HEK293 (cell line): ENCODE data around the gene FBXL7.

Source experiments
- CTCF ChIA-PET: fragments of 350-600 bp; formaldehyde crosslinking; extraction: SDS; loops from one replicate; lab custom pipeline; 2021; ENCODE audit warnings: antibody characterized with exemption; lab: Yijun Ruan, JAX
- POLR2A ChIA-PET: fragments of 300-600 bp; formaldehyde crosslinking; extraction: SDS; loops from one replicate; lab custom pipeline; 2020; ENCODE audit warnings: antibody characterized with exemption, inconsistent platforms; lab: Yijun Ruan, JAX
- H3K27ac ChIP-seq: fragments of 200-500 bp; sonication (Bioruptor generic); 2 replicates; pipeline ENCODE4 v1.5.1; 2014; ENCODE audit warnings: low read depth, low read length, control low read depth, inconsistent platforms; ENCODE audit errors: extremely low read depth
- H3K36me3 ChIP-seq, 2 experiments: fragments of 200-500 bp in 1 of 2; sonication (Bioruptor generic) in 1 of 2; 1 replicate in 1 of 2; 2 replicates in 1 of 2; pipeline ENCODE4 v1.5.1; 2014 to 2017; ENCODE audit warnings: inconsistent platforms in 2 of 2, low read length in 2 of 2; ENCODE audit not compliant: control insufficient read depth in 2 of 2, insufficient read depth in 1 of 2
- H3K4me1 ChIP-seq: fragments of 200-500 bp; sonication (Bioruptor generic); 2 replicates; pipeline ENCODE4 v1.5.1; 2014; ENCODE audit warnings: mild to moderate bottlenecking, low read length, inconsistent platforms; ENCODE audit not compliant: control insufficient read depth, insufficient read depth
- H3K4me3 ChIP-seq: 2 replicates; pipeline ENCODE4 v1.5.1; 2011; ENCODE audit warnings: low read depth, mild to moderate bottlenecking, control low read depth, low read length, moderate library complexity
- H3K9me3 ChIP-seq: fragments of 200-500 bp; sonication (Bioruptor generic); 2 replicates; pipeline ENCODE4 v1.5.1; 2014; ENCODE audit warnings: low read depth, low read length, inconsistent platforms; ENCODE audit not compliant: control insufficient read depth, insufficient read depth
- GFI1B ChIP-seq: fragments of 450-650 bp; formaldehyde crosslinking; IDR thresholded peaks from 2 replicates; pipeline ENCODE4 v1.5.1; 2016; ENCODE audit warnings: missing biosample characterization, missing genetic modification characterization
- HOXA7 ChIP-seq: sonication (generic); formaldehyde crosslinking; IDR thresholded peaks from 2 replicates; pipeline ENCODE4 v1.8.1; 2022; ENCODE audit warnings: missing genetic modification reagents, borderline replicate concordance
- KLF17 ChIP-seq: fragments of 450-650 bp; formaldehyde crosslinking; IDR thresholded peaks from 2 replicates; pipeline ENCODE4 v1.5.1; 2016; ENCODE audit warnings: missing biosample characterization, missing genetic modification characterization
- MYNN ChIP-seq: fragments of 450-650 bp; formaldehyde crosslinking; IDR thresholded peaks from 2 replicates; pipeline ENCODE4 v1.5.1; 2016; ENCODE audit warnings: missing biosample characterization, missing genetic modification characterization, borderline replicate concordance
- SCRT1 ChIP-seq: fragments of 450-650 bp; formaldehyde crosslinking; IDR thresholded peaks from 2 replicates; pipeline ENCODE4 v1.5.1; 2016; ENCODE audit warnings: missing biosample characterization, missing genetic modification characterization, borderline replicate concordance
- SCRT2 ChIP-seq: fragments of 450-650 bp; formaldehyde crosslinking; IDR thresholded peaks from 2 replicates; pipeline ENCODE4 v1.5.1; 2016; ENCODE audit warnings: missing biosample characterization, missing genetic modification characterization
- WT1 ChIP-seq: fragments of 450-650 bp; formaldehyde crosslinking; IDR thresholded peaks from 2 replicates; pipeline ENCODE4 v1.5.1; 2016; ENCODE audit warnings: missing biosample characterization, missing genetic modification characterization
- ZBTB11 ChIP-seq: fragments of 450-650 bp; formaldehyde crosslinking; conservative IDR thresholded peaks from 2 replicates; pipeline ENCODE4 v1.5.1; 2016; ENCODE audit warnings: low read depth, missing biosample characterization, missing genetic modification characterization
- ZBTB17 ChIP-seq: fragments of 450-650 bp; formaldehyde crosslinking; IDR thresholded peaks from 2 replicates; pipeline ENCODE4 v1.5.1; 2016; ENCODE audit warnings: missing biosample characterization, missing genetic modification characterization
- ZBTB48 ChIP-seq: fragments of 450-650 bp; formaldehyde crosslinking; IDR thresholded peaks from 2 replicates; pipeline ENCODE4 v1.5.1; 2016; ENCODE audit warnings: missing biosample characterization, missing genetic modification characterization
- ZBTB6 ChIP-seq: fragments of 450-650 bp; formaldehyde crosslinking; IDR thresholded peaks from 2 replicates; pipeline ENCODE4 v1.5.1; 2017; ENCODE audit warnings: missing biosample characterization, missing genetic modification characterization
- ZNF114 ChIP-seq: fragments of 450-650 bp; formaldehyde crosslinking; IDR thresholded peaks from 2 replicates; pipeline ENCODE4 v1.5.0; 2017; ENCODE audit warnings: missing biosample characterization, missing genetic modification characterization
- ZNF157 ChIP-seq: fragments of 450-650 bp; formaldehyde crosslinking; IDR thresholded peaks from 2 replicates; pipeline ENCODE4 v1.5.1; 2016; ENCODE audit warnings: missing biosample characterization, missing genetic modification characterization
- ZNF19 ChIP-seq: fragments of 450-650 bp; formaldehyde crosslinking; IDR thresholded peaks from 2 replicates; pipeline ENCODE4; 2016; ENCODE audit warnings: missing biosample characterization, missing genetic modification characterization, low read depth
- ZNF24 ChIP-seq: fragments of 450-650 bp; formaldehyde crosslinking; IDR thresholded peaks from 2 replicates; pipeline ENCODE4 v1.5.1; 2016; ENCODE audit warnings: missing biosample characterization, missing genetic modification characterization
- ZNF280C ChIP-seq: fragments of 450-650 bp; formaldehyde crosslinking; IDR thresholded peaks from 2 replicates; pipeline ENCODE4 v1.5.1; 2016; ENCODE audit warnings: missing biosample characterization, missing genetic modification characterization
- ZNF354C ChIP-seq: fragments of 450-650 bp; formaldehyde crosslinking; IDR thresholded peaks from 2 replicates; pipeline ENCODE4 v1.5.1; 2016; ENCODE audit warnings: missing biosample characterization, missing genetic modification characterization, low read depth, borderline replicate concordance
- ZNF366 ChIP-seq: fragments of 450-650 bp; formaldehyde crosslinking; conservative IDR thresholded peaks from 2 replicates; pipeline ENCODE4 v1.5.1; 2016; ENCODE audit warnings: missing biosample characterization, missing genetic modification characterization
- ZNF404 ChIP-seq: fragments of 450-650 bp; formaldehyde crosslinking; IDR thresholded peaks from 2 replicates; pipeline ENCODE4 v1.5.1; 2017; ENCODE audit warnings: missing biosample characterization, missing genetic modification characterization
- ZNF449 ChIP-seq: fragments of 450-650 bp; formaldehyde crosslinking; IDR thresholded peaks from 2 replicates; pipeline ENCODE4 v1.5.1; 2017; ENCODE audit warnings: missing biosample characterization, mild to moderate bottlenecking, missing genetic modification characterization, moderate library complexity
- ZNF521 ChIP-seq: fragments of 450-650 bp; formaldehyde crosslinking; IDR thresholded peaks from 2 replicates; pipeline ENCODE4 v1.5.1; 2017; ENCODE audit warnings: missing biosample characterization, mild to moderate bottlenecking, missing genetic modification characterization
- ZNF530 ChIP-seq: fragments of 450-650 bp; formaldehyde crosslinking; IDR thresholded peaks from 2 replicates; pipeline ENCODE4 v1.5.1; 2016; ENCODE audit warnings: low read depth, missing biosample characterization, missing genetic modification characterization
- ZNF549 ChIP-seq: fragments of 450-650 bp; IDR thresholded peaks from 2 replicates; pipeline ENCODE4 v1.5.1; 2018; ENCODE audit warnings: missing biosample characterization, missing genetic modification characterization, mild to moderate bottlenecking, inconsistent platforms, moderate library complexity
- ZNF561 ChIP-seq: fragments of 450-650 bp; IDR thresholded peaks from 2 replicates; pipeline ENCODE4 v1.5.1; 2018; ENCODE audit warnings: missing biosample characterization, missing genetic modification characterization, borderline replicate concordance
- ZNF571 ChIP-seq: fragments of 450-650 bp; formaldehyde crosslinking; IDR thresholded peaks from 2 replicates; pipeline ENCODE4 v1.5.0; 2017; ENCODE audit warnings: missing biosample characterization, missing genetic modification characterization
- ZNF610 ChIP-seq: fragments of 450-650 bp; formaldehyde crosslinking; IDR thresholded peaks from 2 replicates; pipeline ENCODE4 v1.5.1; 2016; ENCODE audit warnings: missing biosample characterization, missing genetic modification characterization, borderline replicate concordance
- ZNF624 ChIP-seq: fragments of 450-650 bp; formaldehyde crosslinking; IDR thresholded peaks from 2 replicates; pipeline ENCODE4 v1.5.1; 2017; ENCODE audit warnings: missing biosample characterization, missing genetic modification characterization
- ZNF658 ChIP-seq: fragments of 450-650 bp; formaldehyde crosslinking; IDR thresholded peaks from 2 replicates; pipeline ENCODE4; 2016; ENCODE audit warnings: missing biosample characterization, missing genetic modification characterization
- ZNF701 ChIP-seq: fragments of 450-650 bp; formaldehyde crosslinking; IDR thresholded peaks from 2 replicates; pipeline ENCODE4 v1.5.1; 2016; ENCODE audit warnings: missing biosample characterization, missing genetic modification characterization
- ZNF830 ChIP-seq: fragments of 450-650 bp; IDR thresholded peaks from 2 replicates; pipeline ENCODE4 v1.5.0; 2018; ENCODE audit warnings: missing biosample characterization, missing genetic modification characterization, low read depth, mild to moderate bottlenecking, moderate library complexity
- ZNF843 ChIP-seq: fragments of 450-650 bp; formaldehyde crosslinking; IDR thresholded peaks from 2 replicates; pipeline ENCODE4 v1.5.1; 2016; ENCODE audit warnings: missing biosample characterization, missing genetic modification characterization

The FBXL7 gene

GRCh38 chr5:15715535-15715934 lies 215.6 kb downstream of the FBXL7 start:
- POLR2A ChIA-PET, result no interaction called here
- H3K36me3 ChIP-seq, result no peaks in the 10 kb centered on the region

GRCh38 chr5:15715967-15716366 lies 216.0 kb downstream of the FBXL7 start:
- Histone ChIP-seq H3K4me3 (no peak overlapping the region), H3K36me3 (no peaks in the 10 kb centered on the region), H3K4me1 (no peaks in the 10 kb centered on the region), H3K27ac (no peak overlapping the region), H3K9me3 (no peaks in the 10 kb centered on the region)
- ChIA-PET CTCF (no interaction called here), POLR2A (no interaction called here)
- TF ChIP-seq ZNF521 (tag by site-specific recombination), result no peak
- TF ChIP-seq ZBTB6 (tag by site-specific recombination), result no peak
- TF ChIP-seq ZNF24, result no peak
- no peak for TF ChIP-seq ZNF610 (tag by site-specific recombination)
- TF ChIP-seq ZBTB11, result no peak
- TF ChIP-seq ZNF701 (tag by site-specific recombination), result no peak
- TF ChIP-seq ZNF366 (tag by site-specific recombination), result no peak
- TF ChIP-seq KLF17 (tag by site-specific recombination), result no peak
- no peak for TF ChIP-seq SCRT1
- no peak for TF ChIP-seq ZNF449 (tag by site-specific recombination)
- no peak for TF ChIP-seq GFI1B (tag by site-specific recombination)
- no peak for TF ChIP-seq MYNN
- TF ChIP-seq ZNF658, result no peak
- no peak for TF ChIP-seq ZNF843
- TF ChIP-seq ZNF157, result no peak

More at GRCh38 chr5:15715535-15715934, 215.6 kb downstream of the FBXL7 start:
- Histone ChIP-seq H3K27ac (no peak overlapping the region), H3K4me1 (no peaks in the 10 kb centered on the region), H3K4me3 (no peak overlapping the region), H3K9me3 (no peaks in the 10 kb centered on the region)
- CTCF ChIA-PET, result no interaction called here
- no peak for TF ChIP-seq ZNF561 (tag by site-specific recombination)
- TF ChIP-seq ZNF354C (tag by site-specific recombination), result no peak
- no peak for TF ChIP-seq HOXA7 (CRISPR knock-in tag)
- TF ChIP-seq ZNF404 (tag by site-specific recombination), result no peak
- TF ChIP-seq ZBTB17 (tag by site-specific recombination), result no peak
- no peak for TF ChIP-seq ZNF280C (tag by site-specific recombination)
- no peak for TF ChIP-seq WT1 (tag by site-specific recombination)
- no peak for TF ChIP-seq ZNF624 (tag by site-specific recombination)
- TF ChIP-seq ZNF114, result no peak
- no peak for TF ChIP-seq SCRT2 (tag by site-specific recombination)
- TF ChIP-seq ZNF830 (tag by site-specific recombination), result no peak
- no peak for TF ChIP-seq SCRT1
- TF ChIP-seq ZNF19, result no peak
- no peak for TF ChIP-seq ZNF571 (tag by site-specific recombination)
- TF ChIP-seq ZBTB48 (tag by site-specific recombination), result no peak
- no peak for TF ChIP-seq ZNF549 (tag by site-specific recombination)
- TF ChIP-seq ZNF530 (tag by site-specific recombination), result no peak
- TF ChIP-seq GFI1B (tag by site-specific recombination), result no peak
- no peak for TF ChIP-seq ZNF521 (tag by site-specific recombination)
